DND-41 (cell line): ENCODE results near the gene GPR61.

Experiments used
- ATAC-seq: fragments of 200-7000 bp; cut with Tn5 transposase; 3 replicates; pipeline ENCODE4 v1.9.1; 2021; ENCODE audit warnings: low read depth; ENCODE audit not compliant: insufficient read depth
- DNase-seq: peaks from one replicate; pipeline ENCODE4 v3.0.0-alpha.2; 2020
- H2AFZ ChIP-seq: 2 replicates; pipeline ENCODE4 v1.6.0; 2012; ENCODE audit warnings: low read depth, low read length
- H3K27ac ChIP-seq: 2 replicates; pipeline ENCODE4 v1.5.1; 2012; ENCODE audit warnings: low read length, inconsistent platforms
- H3K27me3 ChIP-seq: fragments of 200-600 bp; sonication (generic); 2 replicates; pipeline ENCODE4 v1.6.0; 2012; ENCODE audit warnings: low read length, mild to moderate bottlenecking, inconsistent platforms; ENCODE audit not compliant: insufficient read depth, poor library complexity
- H3K36me3 ChIP-seq: 2 replicates; pipeline ENCODE4 v1.5.1; 2012; ENCODE audit warnings: low read length, inconsistent platforms; ENCODE audit not compliant: insufficient read depth
- H3K4me1 ChIP-seq: 2 replicates; pipeline ENCODE4 v1.5.1; 2012; ENCODE audit warnings: mild to moderate bottlenecking, low read length; ENCODE audit not compliant: insufficient read depth
- H3K4me2 ChIP-seq: 2 replicates; pipeline ENCODE4 v1.6.0; 2012; ENCODE audit warnings: mild to moderate bottlenecking, moderate library complexity, low read length, inconsistent platforms; ENCODE audit not compliant: insufficient read depth
- H3K4me3 ChIP-seq, 2 experiments: fragments of 200-600 bp in 1 of 2; shearing (Covaris generic) in 1 of 2; 2 replicates each; pipeline ENCODE4 v1.5.1; 2012 to 2016; ENCODE audit warnings: inconsistent platforms in 2 of 2, low read length in 2 of 2, mild to moderate bottlenecking in 2 of 2, low read depth in 1 of 2, moderate library complexity in 1 of 2
- H3K79me2 ChIP-seq: 2 replicates; pipeline ENCODE4 v1.6.0; 2012; ENCODE audit warnings: low read length, inconsistent platforms; ENCODE audit not compliant: insufficient read depth
- H3K9ac ChIP-seq: 2 replicates; pipeline ENCODE4 v1.6.0; 2012; ENCODE audit warnings: low read depth, mild to moderate bottlenecking, inconsistent platforms, low read length, moderate library complexity
- H3K9me3 ChIP-seq: 2 replicates; pipeline ENCODE4 v1.5.1; 2012; ENCODE audit warnings: low read length, moderate library complexity, mild to moderate bottlenecking, inconsistent platforms; ENCODE audit not compliant: insufficient read depth, severe bottlenecking
- H4K20me1 ChIP-seq: 2 replicates; pipeline ENCODE4 v1.6.0; 2012; ENCODE audit warnings: low read length; ENCODE audit not compliant: insufficient read depth
- CTCF ChIP-seq: IDR thresholded peaks from 2 replicates; pipeline ENCODE4 v1.5.1; 2012; ENCODE audit warnings: borderline replicate concordance, low read length, moderate library complexity, mild to moderate bottlenecking; ENCODE audit not compliant: poor library complexity, severe bottlenecking; ENCODE audit errors: extremely low read depth
- EZH2 ChIP-seq: IDR thresholded peaks from 3 replicates; pipeline ENCODE4 v1.6.1; 2012; ENCODE audit warnings: borderline replicate concordance, low read depth, mild to moderate bottlenecking, moderate library complexity, low read length, inconsistent platforms; ENCODE audit not compliant: severe bottlenecking

Gene GPR61

GRCh38 chr1:109538827-109539555 is 681 bp upstream of the GPR61 start:
- no peak for TF ChIP-seq EZH2
- no peak for TF ChIP-seq CTCF
- Histone ChIP-seq H3K9me3 (no peaks in the 10 kb centered on the region), H2AFZ (no peak overlapping the region), H3K79me2 (no peaks in the 10 kb centered on the region), H3K4me3 (no peak overlapping the region), H3K4me2 (no peak overlapping the region), H3K9ac (no peak overlapping the region), H3K36me3 (no peaks in the 10 kb centered on the region), H4K20me1 (no peaks in the 10 kb centered on the region), H3K4me1 (no peaks in the 10 kb centered on the region), H3K27me3 (peaks cover 2% of the 10 kb centered on the region), H3K27ac (no peak overlapping the region)
- no peak for DNase-seq
- no peak for ATAC-seq

DNA sequence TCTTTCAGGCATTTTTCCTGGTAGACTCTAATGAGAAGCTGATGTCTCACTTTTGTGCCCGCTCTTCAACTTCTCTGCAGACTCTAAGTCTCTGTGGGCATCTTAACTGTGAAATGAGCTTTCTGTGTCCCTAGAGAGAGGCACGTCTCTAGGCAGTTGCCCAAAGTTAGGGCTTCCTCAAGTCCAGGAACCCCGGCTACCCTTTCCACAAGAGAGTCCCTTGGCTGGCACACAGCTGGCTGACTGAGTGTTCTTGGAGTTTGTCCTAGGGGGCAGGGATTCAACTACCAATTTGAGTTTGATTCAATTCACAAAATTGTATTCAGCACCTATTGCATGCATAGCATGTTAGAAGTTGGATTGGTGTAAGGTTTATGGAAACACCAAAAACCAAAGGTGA is 1.4 kb downstream of the GPR61 start:
- H3K9ac ChIP-seq = no peak overlapping the region

DNA sequence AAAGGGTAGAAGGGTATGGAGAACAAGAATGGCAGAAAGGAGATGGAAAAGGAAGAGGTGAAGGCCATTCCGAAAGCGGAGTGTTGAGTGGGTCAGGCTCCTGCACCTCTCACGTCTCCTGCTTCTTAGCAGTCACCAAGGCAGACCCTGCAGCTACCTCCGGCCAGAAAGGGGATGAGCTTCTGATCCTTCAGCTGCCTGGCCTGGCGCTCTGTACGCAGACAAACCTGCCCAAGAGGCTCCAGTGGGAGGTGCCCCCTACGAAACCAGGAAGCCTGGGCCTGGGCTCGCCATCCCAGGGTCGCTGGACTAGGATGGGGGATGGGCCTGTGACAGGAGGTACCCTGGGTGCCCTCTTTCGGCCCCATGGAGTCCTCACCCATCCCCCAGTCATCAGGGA is 3.0 kb downstream of the GPR61 start:
- ATAC-seq = no peak
- no peaks in the 10 kb centered on the region for H3K9me3 ChIP-seq
- no peak for DNase-seq
- H3K4me1 ChIP-seq = peaks cover 23% of the 10 kb centered on the region
- TF ChIP-seq EZH2 = no peak
- no peak for TF ChIP-seq CTCF
- no peak overlapping the region for H3K9ac ChIP-seq
- H4K20me1 ChIP-seq = no peaks in the 10 kb centered on the region
- peaks cover 2% of the 10 kb centered on the region for H3K27me3 ChIP-seq
- peaks cover 11% of the 10 kb centered on the region for H3K79me2 ChIP-seq
- no peak overlapping the region for H3K27ac ChIP-seq
- no peak overlapping the region for H3K4me2 ChIP-seq
- H2AFZ ChIP-seq = no peak overlapping the region
- no peaks in the 10 kb centered on the region for H3K36me3 ChIP-seq
- H3K4me3 ChIP-seq = no peak overlapping the region

More for the DNA sequence above, 1.4 kb downstream of the GPR61 start:
- Histone ChIP-seq H2AFZ (no peak overlapping the region), H3K4me2 (no peak overlapping the region), H3K4me1 (peaks cover 9% of the 10 kb centered on the region), H3K9me3 (no peaks in the 10 kb centered on the region), H3K27ac (no peak overlapping the region), H3K36me3 (no peaks in the 10 kb centered on the region), H3K27me3 (peaks cover 2% of the 10 kb centered on the region), H4K20me1 (no peaks in the 10 kb centered on the region), H3K79me2 (no peaks in the 10 kb centered on the region), H3K4me3 (no peak overlapping the region)
- ATAC-seq = no peak
- TF ChIP-seq EZH2 (no peak), CTCF (no peak)
- no peak for DNase-seq
